SU-DHL-6 (cell line): ENCODE results near the gene DOCK1.

Experiments used
- EZH2phosphoT487 ChIP-seq: fragments of 200-600 bp; sonication (generic), shearing (Covaris generic); conservative IDR thresholded peaks from 2 replicates; pipeline ENCODE4 v1.6.1; 2018; ENCODE audit warnings: mild to moderate bottlenecking, antibody characterized with exemption, low read length, moderate library complexity, mixed read lengths
- TF ChIP-seq, protein P1 (sequence below): fragments of 200-600 bp; sonication (generic); IDR thresholded peaks from one replicate; pipeline ENCODE4 v1.5.1; 2017; ENCODE audit warnings: antibody characterized with exemption, mild to moderate bottlenecking, low read length, moderate library complexity; ENCODE audit not compliant: insufficient read depth, poor library complexity, severe bottlenecking

- TF ChIP-seq, protein P1, sequence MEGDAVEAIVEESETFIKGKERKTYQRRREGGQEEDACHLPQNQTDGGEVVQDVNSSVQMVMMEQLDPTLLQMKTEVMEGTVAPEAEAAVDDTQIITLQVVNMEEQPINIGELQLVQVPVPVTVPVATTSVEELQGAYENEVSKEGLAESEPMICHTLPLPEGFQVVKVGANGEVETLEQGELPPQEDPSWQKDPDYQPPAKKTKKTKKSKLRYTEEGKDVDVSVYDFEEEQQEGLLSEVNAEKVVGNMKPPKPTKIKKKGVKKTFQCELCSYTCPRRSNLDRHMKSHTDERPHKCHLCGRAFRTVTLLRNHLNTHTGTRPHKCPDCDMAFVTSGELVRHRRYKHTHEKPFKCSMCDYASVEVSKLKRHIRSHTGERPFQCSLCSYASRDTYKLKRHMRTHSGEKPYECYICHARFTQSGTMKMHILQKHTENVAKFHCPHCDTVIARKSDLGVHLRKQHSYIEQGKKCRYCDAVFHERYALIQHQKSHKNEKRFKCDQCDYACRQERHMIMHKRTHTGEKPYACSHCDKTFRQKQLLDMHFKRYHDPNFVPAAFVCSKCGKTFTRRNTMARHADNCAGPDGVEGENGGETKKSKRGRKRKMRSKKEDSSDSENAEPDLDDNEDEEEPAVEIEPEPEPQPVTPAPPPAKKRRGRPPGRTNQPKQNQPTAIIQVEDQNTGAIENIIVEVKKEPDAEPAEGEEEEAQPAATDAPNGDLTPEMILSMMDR: no peak
- TF ChIP-seq EZH2phosphoT487: no peak
Observed at GRCh38 chr10:127420138-127420684, 515.0 kb downstream of the DOCK1 start.
